Liver (tissue), 9 donors: ENCODE results near the gene RANBP1. TPM values are rescaled to one million over a fixed set of nuclear protein-coding genes. Genes with fewer than 3 reads are reported as not detected.
A peak's percentile ranks its signal among the peaks of the same experiment; 100 is the strongest.

ENCODE experiments used
- DNase-seq: peaks from one replicate; pipeline ENCODE4 v3.0.0-alpha.2; 2017; ENCODE audit warnings: low spot score
- H3K27ac ChIP-seq, 2 donors: one replicate each; pipeline ENCODE4 v1.7.0; 2013; ENCODE audit warnings: inconsistent platforms in 2 of 2, low read length in 2 of 2, control low read depth in 1 of 2, low read depth in 1 of 2, mild to moderate bottlenecking in 1 of 2
- H3K27me3 ChIP-seq, 4 donors: one replicate each; pipeline versions ENCODE4 v1.6.1 to v1.7.0; 2013; ENCODE audit warnings: low read length in 3 of 4, inconsistent platforms in 1 of 4, mild to moderate bottlenecking in 1 of 4, moderate library complexity in 1 of 4; ENCODE audit not compliant: control insufficient read depth in 4 of 4, insufficient read depth in 4 of 4
- H3K36me3 ChIP-seq, 4 donors: one replicate each; pipeline versions ENCODE4 v1.6.1 to v1.7.0; 2013; ENCODE audit warnings: low read length in 3 of 4, mild to moderate bottlenecking in 3 of 4, low read depth in 1 of 4, moderate library complexity in 1 of 4; ENCODE audit not compliant: control insufficient read depth in 4 of 4, insufficient read depth in 3 of 4
- H3K4me1 ChIP-seq, 4 donors: one replicate each; pipeline versions ENCODE4 v1.6.1 to v1.7.0; 2013; ENCODE audit warnings: low read length in 3 of 4, mild to moderate bottlenecking in 3 of 4, moderate library complexity in 1 of 4; ENCODE audit not compliant: control insufficient read depth in 4 of 4, insufficient read depth in 4 of 4
- H3K4me3 ChIP-seq, 3 donors: one replicate each; pipeline versions ENCODE4 v1.6.1 to v1.7.0; 2013; ENCODE audit warnings: low read length in 3 of 3, control low read depth in 1 of 3, low read depth in 1 of 3, mild to moderate bottlenecking in 1 of 3
- H3K9ac ChIP-seq, 2 donors: one replicate each; pipeline ENCODE4 v1.7.0; 2013; ENCODE audit warnings: low read length in 2 of 2, mild to moderate bottlenecking in 2 of 2, moderate library complexity in 2 of 2, control low read depth in 1 of 2, low read depth in 1 of 2
- H3K9me3 ChIP-seq, 4 donors: one replicate each; pipeline versions ENCODE4 v1.6.1 to v1.7.0; 2013; ENCODE audit warnings: low read length in 3 of 4; ENCODE audit not compliant: control insufficient read depth in 4 of 4
- ATF3 ChIP-seq: IDR thresholded peaks from 2 replicates; pipeline ENCODE4 v1.6.1; 2016; ENCODE audit warnings: antibody characterized with exemption
- CTCF ChIP-seq: fragments of 150-350 bp; IDR thresholded peaks from 2 replicates; pipeline ENCODE4 v1.5.1; 2017; ENCODE audit warnings: improper control_type of control experiment, low read depth, low read length; ENCODE audit not compliant: missing input control
- EGR1 ChIP-seq, 2 donors: IDR thresholded peaks; 2 replicates each; pipeline ENCODE4 v1.6.1; 2016 to 2018; ENCODE audit warnings: antibody characterized with exemption in 2 of 2, low read depth in 2 of 2
- FOXA1 ChIP-seq: IDR thresholded peaks from 2 replicates; pipeline ENCODE4 v1.6.1; 2016; ENCODE audit warnings: antibody characterized with exemption
- GABPA ChIP-seq, 2 donors: IDR thresholded peaks in 1 of 2; conservative IDR thresholded peaks in 1 of 2; 2 replicates each; pipeline ENCODE4 v1.6.1; 2016; ENCODE audit warnings: antibody characterized with exemption in 2 of 2, mild to moderate bottlenecking in 1 of 2, moderate library complexity in 1 of 2
- HNF4A ChIP-seq, 2 donors: conservative IDR thresholded peaks; 2 replicates each; pipeline ENCODE4 v1.6.1; 2016; ENCODE audit warnings: antibody characterized with exemption in 2 of 2, mild to moderate bottlenecking in 2 of 2
- HNF4G ChIP-seq: IDR thresholded peaks from 2 replicates; pipeline ENCODE4 v1.6.1; 2016; ENCODE audit warnings: antibody characterized with exemption
- JUND ChIP-seq, 2 donors: IDR thresholded peaks; 2 replicates each; pipeline ENCODE4 v1.6.1; 2016; ENCODE audit warnings: antibody characterized with exemption in 2 of 2
- MAX ChIP-seq: IDR thresholded peaks from 2 replicates; pipeline ENCODE4 v1.6.1; 2016; ENCODE audit warnings: antibody characterized with exemption
- RAD21 ChIP-seq, 2 donors: IDR thresholded peaks; 2 replicates each; pipeline ENCODE4 v1.6.1; 2016; ENCODE audit warnings: antibody characterized with exemption in 2 of 2, mild to moderate bottlenecking in 2 of 2
- REST ChIP-seq: IDR thresholded peaks from 2 replicates; pipeline ENCODE4 v1.6.1; 2016; ENCODE audit warnings: antibody characterized with exemption, mild to moderate bottlenecking
- RXRA ChIP-seq, 2 donors: IDR thresholded peaks; 2 replicates each; pipeline ENCODE4 v1.6.1; 2017 to 2018; ENCODE audit warnings: antibody characterized with exemption in 2 of 2, mild to moderate bottlenecking in 1 of 2
- SP1 ChIP-seq: IDR thresholded peaks from 2 replicates; pipeline ENCODE4 v1.6.1; 2018; ENCODE audit warnings: antibody characterized with exemption, mild to moderate bottlenecking
- TAF1 ChIP-seq: conservative IDR thresholded peaks from 2 replicates; pipeline ENCODE4 v1.6.1; 2016; ENCODE audit warnings: antibody characterized with exemption, mild to moderate bottlenecking
- ZBTB33 ChIP-seq: IDR thresholded peaks from 2 replicates; pipeline ENCODE4 v1.6.1; 2016; ENCODE audit warnings: antibody characterized with exemption
- whole genome bisulfite sequencing: extraction: QIAGEN DNeasy Blood & Tissue Kit; methylation state at CpG from one replicate; pipeline ENCODE4 v1.1.7; 2013; 5-methylcytosine and 5-hydroxymethylcytosine counted together
- polyA plus RNA-seq, 2 donors: library from polyadenylated mRNA; stranded (reverse) in 1 of 2; unstranded in 1 of 2; fragments of 200-250 nt in 1 of 2; fragments of >200 nt in 1 of 2; fragmentation: Nextera tagmentation in 1 of 2; extraction: Ambion mirVana in 1 of 2; gene quantifications; one replicate each; pipeline versions ENCODE4 v1.2.1 to v1.2.3, GENCODE V29; 2013 to 2015
- total RNA-seq, 2 donors: library from RNA; depleted of rRNA; stranded (reverse); fragments of >200 nt; gene quantifications; one replicate each; pipeline ENCODE4 v1.2.3, GENCODE V29; 2014
- donor health status: healthy.
- donor health status: healthy.
- donor health status: healthy.
- donor health status: healthy.
- donor health status: healthy.

RANBP1 gene
- total and polyA plus RNA-seq, 4 donors, result 62.3 to 102 (median 87.8) TPM

- Histone ChIP-seq H3K4me1 (peaks cover 12 to 29% (median 20%) of the 10 kb centered on the region in 4 donors), H3K9me3 (no peaks in the 10 kb centered on the region), H3K9ac (peak overlapping the region; percentile 15 to 63), H3K27me3 (no peaks in the 10 kb centered on the region), H3K4me3 (no peak overlapping the region), H3K27ac (peak overlapping the region; percentile 92), H3K36me3 (peaks cover 21 to 57% (median 38%) of the 10 kb centered on the region in 4 donors)
- no peak for DNase-seq
- WGBS, result 66% methylated on average over 15 of the region's 15 CpGs
- no peak for TF ChIP-seq RAD21 (IDR thresholded peaks at IDR 0.05)
- no peak for TF ChIP-seq HNF4A (conservative IDR thresholded peaks at IDR 0.05)
- no peak for TF ChIP-seq CTCF
- TF ChIP-seq ZBTB33, result no peak
- no peak for TF ChIP-seq EGR1 (IDR thresholded peaks at IDR 0.05; ENCODE audit: low read depth in 2 of 2)
- no peak for TF ChIP-seq TAF1
These were observed 21.6 kb upstream of the RANBP1 start for GRCh38 chr22:20094197-20094807.

- no peak overlapping the region for H3K9ac ChIP-seq
- H3K27ac ChIP-seq, result no peak overlapping the region
- peaks cover 16 to 45% (median 29%) of the 10 kb centered on the region in 4 donors for H3K36me3 ChIP-seq
- peaks cover 12 to 29% (median 20%) of the 10 kb centered on the region in 4 donors for H3K4me1 ChIP-seq
- no peaks in the 10 kb centered on the region for H3K27me3 ChIP-seq
- no peak for TF ChIP-seq JUND (IDR thresholded peaks at IDR 0.05)
- no peak for TF ChIP-seq ZBTB33
- TF ChIP-seq TAF1, result no peak
- TF ChIP-seq SP1, result no peak
- no peak for TF ChIP-seq ATF3
- no peak for TF ChIP-seq MAX
- no peak for TF ChIP-seq RXRA (IDR thresholded peaks at IDR 0.05)
- no peak for TF ChIP-seq GABPA (IDR thresholded peaks at IDR 0.05 in 1 of 2, conservative IDR thresholded peaks at IDR 0.05 in 1 of 2)
- no peak for TF ChIP-seq REST
- TF ChIP-seq CTCF, result no peak
- no peak for TF ChIP-seq HNF4G
- no peak for TF ChIP-seq FOXA1
- no peak for TF ChIP-seq EGR1 (IDR thresholded peaks at IDR 0.05; ENCODE audit: low read depth in 2 of 2)
- WGBS, result 82% methylated on average over 4 of the region's 4 CpGs
- no peak for DNase-seq
- H3K4me3 ChIP-seq, result no peak overlapping the region
- H3K9me3 ChIP-seq, result no peaks in the 10 kb centered on the region
These were observed 20.4 kb upstream of the RANBP1 start for GRCh38 chr22:20095521-20095920.
